ENCODE results near the gene PPFIBP2.

PPFIBP2 gene

GRCh38 chr11:7605186-7605943 lies 91.6 kb downstream of the PPFIBP2 start:
- no peak for DNase-seq

- no peak for DNase-seq
These were observed 92.7 kb downstream of the PPFIBP2 start for GRCh38 chr11:7606496-7606895.

- DNase-seq = no peak
These were observed 95.2 kb downstream of the PPFIBP2 start for GRCh38 chr11:7609015-7609414.

- no peak for DNase-seq
These were observed 95.7 kb downstream of the PPFIBP2 start for GRCh38 chr11:7609521-7609920.

- DNase-seq = no peak
These were observed 96.6 kb downstream of the PPFIBP2 start for GRCh38 chr11:7610393-7610792.

GRCh38 chr11:7611411-7611810 lies 97.6 kb downstream of the PPFIBP2 start:
- no peak for DNase-seq

- no peak for DNase-seq
These were observed 98.4 kb downstream of the PPFIBP2 start for GRCh38 chr11:7612056-7612660.

GRCh38 chr11:7612661-7613393 lies 99.0 kb downstream of the PPFIBP2 start:
- DNase-seq = no peak

GRCh38 chr11:7613394-7613720 lies 99.6 kb downstream of the PPFIBP2 start:
- DNase-seq = no peak

- DNase-seq = no peak
These were observed 100.9 kb downstream of the PPFIBP2 start for GRCh38 chr11:7614656-7615055.

- DNase-seq = no peak
These were observed 103.2 kb downstream of the PPFIBP2 start for GRCh38 chr11:7617032-7617431.

GRCh38 chr11:7619322-7619721 lies 105.5 kb downstream of the PPFIBP2 start:
- DNase-seq = no peak

GRCh38 chr11:7621090-7621489 lies 107.3 kb downstream of the PPFIBP2 start:
- DNase-seq = no peak

GRCh38 chr11:7621554-7621953 lies 107.8 kb downstream of the PPFIBP2 start:
- DNase-seq = no peak

- no peak for DNase-seq
These were observed 108.9 kb downstream of the PPFIBP2 start for GRCh38 chr11:7622721-7623120.

GRCh38 chr11:7628660-7629059 lies 114.9 kb downstream of the PPFIBP2 start:
- DNase-seq = no peak

GRCh38 chr11:7630002-7630401 lies 116.2 kb downstream of the PPFIBP2 start:
- DNase-seq = no peak

- DNase-seq = no peak
These were observed 118.4 kb downstream of the PPFIBP2 start for GRCh38 chr11:7632211-7632610.

- no peak for DNase-seq
These were observed 121.3 kb downstream of the PPFIBP2 start for GRCh38 chr11:7635137-7635536.

GRCh38 chr11:7635708-7636107 lies 121.9 kb downstream of the PPFIBP2 start:
- DNase-seq = no peak

- no peak for DNase-seq
These were observed 122.6 kb downstream of the PPFIBP2 start for GRCh38 chr11:7636350-7636749.

- DNase-seq = no peak
These were observed 123.8 kb downstream of the PPFIBP2 start for GRCh38 chr11:7637447-7638157.

Measured in stimulated activated CD4-positive, alpha-beta T cell treated with anti-CD3 and anti-CD28 coated beads, Interleukin-15, amount 100 ng/mL, for 24 hours (primary cell).